CD8-positive, alpha-beta memory T cell (primary cell): Measurements from ENCODE around the gene SCGN. TPM values are rescaled to one million over a fixed set of nuclear protein-coding genes. Genes with fewer than 3 reads are reported as not detected.

Experiments
- CTCF ChIA-PET: fragments of 350-600 bp; sonication (Branson Sonifier 250); formaldehyde crosslinking; loops from one replicate; lab custom pipeline; 2021; ENCODE audit warnings: antibody characterized with exemption; lab: Charles Lee
- POLR2A ChIA-PET: fragments of 350-600 bp; sonication (Branson Sonifier 250); formaldehyde crosslinking; loops from one replicate; lab custom pipeline; 2021; ENCODE audit warnings: antibody characterized with exemption; lab: Charles Lee
- DNase-seq, 5 donors: peaks; one replicate each; pipeline versions ENCODE4 v3.0.0 to v3.0.0-alpha.2; 2020 to 2022; ENCODE audit warnings: mixed read lengths in 1 of 5
- H3K27ac ChIP-seq: one replicate; pipeline ENCODE4 v1.7.0; 2013; ENCODE audit warnings: low read depth, mild to moderate bottlenecking, low read length, moderate library complexity
- H3K27me3 ChIP-seq: 2 replicates; pipeline ENCODE4 v1.7.0; 2013; ENCODE audit warnings: low read length, mild to moderate bottlenecking; ENCODE audit not compliant: insufficient read depth, poor library complexity, severe bottlenecking
- H3K36me3 ChIP-seq: 2 replicates; pipeline ENCODE4 v1.7.0; 2013; ENCODE audit warnings: mild to moderate bottlenecking, low read length, moderate library complexity; ENCODE audit not compliant: insufficient read depth
- H3K4me1 ChIP-seq: 2 replicates; pipeline ENCODE4 v1.7.0; 2013; ENCODE audit warnings: mild to moderate bottlenecking, low read length, moderate library complexity; ENCODE audit not compliant: insufficient read depth
- H3K4me3 ChIP-seq: 2 replicates; pipeline ENCODE4 v1.7.0; 2013; ENCODE audit warnings: mild to moderate bottlenecking, low read length
- H3K9me3 ChIP-seq: 2 replicates; pipeline ENCODE4 v1.7.0; 2013; ENCODE audit warnings: mild to moderate bottlenecking, low read length
- H3K27ac Mint-ChIP-seq, 8 donors: one replicate each; pipeline ENCODE4 v1.8.0; 2020 to 2021; ENCODE audit warnings: mixed read lengths in 8 of 8, mild to moderate bottlenecking in 6 of 8, inconsistent platforms in 3 of 8, moderate library complexity in 3 of 8
- H3K27me3 Mint-ChIP-seq, 2 donors: one replicate each; pipeline ENCODE4 v1.8.0; 2020 to 2021; ENCODE audit warnings: mixed read lengths in 2 of 2, mild to moderate bottlenecking in 1 of 2, moderate library complexity in 1 of 2
- H3K36me3 Mint-ChIP-seq, 3 donors: one replicate each; pipeline ENCODE4 v1.8.0; 2020 to 2021; ENCODE audit warnings: mixed read lengths in 3 of 3, inconsistent platforms in 1 of 3, mild to moderate bottlenecking in 1 of 3
- H3K4me1 Mint-ChIP-seq, 3 donors: one replicate each; pipeline ENCODE4 v1.8.0; 2020 to 2021; ENCODE audit warnings: mixed read lengths in 3 of 3, inconsistent platforms in 1 of 3, mild to moderate bottlenecking in 1 of 3
- H3K4me3 Mint-ChIP-seq, 7 donors: one replicate each; pipeline ENCODE4 v1.8.0; 2020 to 2021; ENCODE audit warnings: mixed read lengths in 7 of 7, mild to moderate bottlenecking in 6 of 7, moderate library complexity in 4 of 7, inconsistent platforms in 2 of 7
- H3K9me3 Mint-ChIP-seq, 5 donors: one replicate each; pipeline ENCODE4 v1.8.0; 2020 to 2022; ENCODE audit warnings: mixed read lengths in 5 of 5, mild to moderate bottlenecking in 3 of 5, moderate library complexity in 2 of 5, inconsistent platforms in 1 of 5
- polyA plus RNA-seq: library from polyadenylated mRNA; unstranded; fragments of 300-500 nt; fragmentation: Illumina TruSeq; gene quantifications from one replicate; pipeline ENCODE4 v1.2.3, GENCODE V29; 2021
- total RNA-seq, 2 experiments: library from RNA; stranded (reverse); gene quantifications; one replicate each; pipeline ENCODE4 v1.2.3, GENCODE V29; 2021

The SCGN gene
- total and polyA plus RNA-seq, 3 experiments from 2014 or later, result not detected

- POLR2A ChIA-PET, result no interaction called here
- Histone ChIP-seq H3K9me3 (no peaks in the 10 kb centered on the region), H3K27ac (no peak overlapping the region), H3K4me1 (no peaks in the 10 kb centered on the region), H3K36me3 (no peaks in the 10 kb centered on the region), H3K4me3 (no peak overlapping the region), H3K27me3 (no peaks in the 10 kb centered on the region)
- Mint-ChIP-seq H3K4me1 (no peaks in the 10 kb centered on the region), H3K36me3 (no peaks in the 10 kb centered on the region), H3K27ac (no peak overlapping the region), H3K27me3 (peaks cover 8 to 53% of the 10 kb centered on the region in 2 donors), H3K9me3 (peaks cover 0 to 3% (median 0%) of the 10 kb centered on the region in 5 donors), H3K4me3 (no peak overlapping the region)
- no peak for DNase-seq
- CTCF ChIA-PET, result no interaction called here
Measured at GRCh38 chr6:25661129-25661779, 9.2 kb downstream of the SCGN start.

DNA sequence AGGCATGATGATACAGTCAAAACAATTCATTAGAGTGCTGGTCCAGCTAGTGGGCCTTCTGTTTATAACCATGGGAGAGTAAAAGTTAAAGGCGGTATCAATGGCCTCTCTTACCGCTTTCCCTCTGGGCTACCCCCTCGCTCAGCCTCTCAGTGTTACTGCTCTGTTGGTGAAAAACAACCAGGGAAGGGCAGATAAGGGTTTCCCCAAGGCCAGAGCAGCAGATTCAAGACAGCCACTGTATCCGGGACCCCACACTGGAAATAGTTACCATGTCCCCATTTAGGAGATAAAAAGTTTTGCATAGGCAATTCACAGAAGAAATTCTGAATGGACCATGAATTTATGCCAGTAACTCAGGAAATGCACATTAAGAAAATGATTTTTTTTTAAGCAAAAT lies 13.4 kb downstream of the SCGN start:
- ChIA-PET CTCF (no interaction called here), POLR2A (no interaction called here)
- no peak for DNase-seq
- Histone ChIP-seq H3K4me3 (no peak overlapping the region), H3K4me1 (no peaks in the 10 kb centered on the region), H3K9me3 (no peaks in the 10 kb centered on the region), H3K36me3 (no peaks in the 10 kb centered on the region), H3K27ac (no peak overlapping the region), H3K27me3 (no peaks in the 10 kb centered on the region)
- no peak overlapping the region for H3K4me3 Mint-ChIP-seq
- H3K36me3 Mint-ChIP-seq, result no peaks in the 10 kb centered on the region
- no peaks in the 10 kb centered on the region for H3K4me1 Mint-ChIP-seq
- peaks cover 11 to 33% of the 10 kb centered on the region in 2 donors for H3K27me3 Mint-ChIP-seq
- H3K27ac Mint-ChIP-seq, result no peak overlapping the region
- H3K9me3 Mint-ChIP-seq, result no peaks in the 10 kb centered on the region

- no peaks in the 10 kb centered on the region for H3K4me1 Mint-ChIP-seq
Measured at GRCh38 chr6:25669413-25669812, 17.4 kb downstream of the SCGN start.

GRCh38 chr6:25670208-25670607 lies 18.2 kb downstream of the SCGN start:
- H3K36me3 ChIP-seq, result no peaks in the 10 kb centered on the region
- no peaks in the 10 kb centered on the region for H3K27me3 ChIP-seq
- H3K27me3 Mint-ChIP-seq, result peaks cover 7 to 17% of the 10 kb centered on the region in 2 donors
- H3K4me1 ChIP-seq, result no peaks in the 10 kb centered on the region
- no peak overlapping the region for H3K27ac Mint-ChIP-seq
- no peaks in the 10 kb centered on the region for H3K9me3 Mint-ChIP-seq
- no peak for DNase-seq
- H3K27ac ChIP-seq, result no peak overlapping the region
- no peak overlapping the region for H3K4me3 Mint-ChIP-seq
- H3K36me3 Mint-ChIP-seq, result no peaks in the 10 kb centered on the region
- no peaks in the 10 kb centered on the region for H3K4me1 Mint-ChIP-seq
- H3K9me3 ChIP-seq, result no peaks in the 10 kb centered on the region
- ChIA-PET CTCF (interaction anchor here (1.4 kb wide), 1 partner anchor 11 kb away, joined by 4 read pairs; no protein-coding TSS in a partner anchor), POLR2A (no interaction called here)
- no peak overlapping the region for H3K4me3 ChIP-seq

More at GRCh38 chr6:25669413-25669812, 17.4 kb downstream of the SCGN start:
- H3K9me3 ChIP-seq, result no peaks in the 10 kb centered on the region
- H3K4me1 ChIP-seq, result no peaks in the 10 kb centered on the region
- H3K4me3 ChIP-seq, result no peak overlapping the region
- Mint-ChIP-seq H3K4me3 (no peak overlapping the region), H3K9me3 (no peaks in the 10 kb centered on the region), H3K27me3 (peaks cover 9 to 25% of the 10 kb centered on the region in 2 donors), H3K36me3 (no peaks in the 10 kb centered on the region), H3K27ac (no peak overlapping the region)
- ChIA-PET POLR2A (no interaction called here), CTCF (no interaction called here)
- DNase-seq, result no peak
- H3K27ac ChIP-seq, result no peak overlapping the region
- no peaks in the 10 kb centered on the region for H3K36me3 ChIP-seq
- H3K27me3 ChIP-seq, result no peaks in the 10 kb centered on the region

DNA sequence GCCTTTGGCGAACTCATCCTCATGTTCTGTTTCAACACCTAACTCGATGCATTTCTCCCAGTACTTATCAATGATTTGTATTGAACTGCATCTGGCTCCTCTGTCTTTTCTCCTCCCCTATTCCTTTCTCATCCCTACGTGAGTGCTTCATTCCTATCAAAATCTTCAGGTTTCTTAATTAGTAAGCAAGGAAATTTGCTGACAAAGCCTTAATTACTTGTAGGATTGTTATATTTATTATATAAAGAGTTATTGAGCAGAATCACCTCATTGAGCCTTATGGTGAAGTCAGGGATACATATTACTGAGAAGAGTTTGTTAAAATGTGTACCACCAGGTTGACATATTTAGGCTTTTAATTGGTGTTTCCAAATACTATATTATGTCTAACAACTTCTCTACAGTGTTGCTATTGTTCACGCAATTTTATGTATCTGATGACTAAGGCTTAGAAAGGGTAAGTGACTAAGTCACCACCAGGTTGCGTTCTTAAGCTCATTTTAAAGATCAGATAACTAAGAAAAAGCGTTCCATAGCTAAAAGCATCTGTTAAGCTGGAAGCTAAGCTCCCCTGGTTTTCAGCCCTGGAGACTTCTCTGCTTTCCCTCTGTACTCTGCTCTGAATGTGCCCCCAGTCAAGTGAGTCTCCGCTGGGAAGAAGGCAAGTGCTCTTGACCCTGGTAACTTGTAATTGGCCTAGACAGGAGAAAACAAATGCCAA lies 18.9 kb downstream of the SCGN start:
- H3K36me3 ChIP-seq, result no peaks in the 10 kb centered on the region
- peaks cover 7 to 16% of the 10 kb centered on the region in 2 donors for H3K27me3 Mint-ChIP-seq
- H3K9me3 Mint-ChIP-seq, result no peaks in the 10 kb centered on the region
- H3K9me3 ChIP-seq, result no peaks in the 10 kb centered on the region
- H3K27ac Mint-ChIP-seq, result no peak overlapping the region
- H3K27ac ChIP-seq, result no peak overlapping the region
- CTCF ChIA-PET, result interaction anchor here (1.4 kb wide), 1 partner anchor 12 kb away, joined by 4 read pairs; no protein-coding TSS in a partner anchor
- no peak for DNase-seq
- H3K4me3 Mint-ChIP-seq, result no peak overlapping the region
- POLR2A ChIA-PET, result no interaction called here
- no peaks in the 10 kb centered on the region for H3K27me3 ChIP-seq
- no peaks in the 10 kb centered on the region for H3K36me3 Mint-ChIP-seq
- no peak overlapping the region for H3K4me3 ChIP-seq
- no peaks in the 10 kb centered on the region for H3K4me1 ChIP-seq
- no peaks in the 10 kb centered on the region for H3K4me1 Mint-ChIP-seq

DNA sequence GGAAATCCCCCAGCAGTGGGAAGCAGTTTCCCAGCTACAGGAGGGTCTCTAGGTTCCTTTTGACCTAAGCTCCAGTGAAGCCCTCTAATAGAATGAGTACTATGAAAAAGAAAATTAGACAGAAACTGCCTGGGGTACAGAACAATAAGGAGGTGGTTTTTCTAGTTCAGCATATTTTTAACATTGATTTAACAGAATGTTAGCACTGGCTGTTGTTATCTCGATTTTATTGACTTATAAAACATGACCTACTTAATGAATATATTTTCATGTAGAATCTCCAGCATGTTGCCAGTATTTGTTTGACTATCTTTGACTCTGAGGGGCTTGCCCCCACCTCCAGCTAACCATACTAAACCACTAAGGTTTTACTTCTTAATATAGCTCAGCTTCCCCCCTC lies 19.6 kb downstream of the SCGN start:
- no peaks in the 10 kb centered on the region for H3K27me3 ChIP-seq
- no peaks in the 10 kb centered on the region for H3K9me3 Mint-ChIP-seq
- no peak overlapping the region for H3K27ac ChIP-seq
- H3K4me3 ChIP-seq, result no peak overlapping the region
- H3K9me3 ChIP-seq, result no peaks in the 10 kb centered on the region
- peaks cover 7 to 16% of the 10 kb centered on the region in 2 donors for H3K27me3 Mint-ChIP-seq
- no peaks in the 10 kb centered on the region for H3K36me3 ChIP-seq
- H3K4me1 Mint-ChIP-seq, result no peaks in the 10 kb centered on the region
- CTCF ChIA-PET, result no interaction called here
- H3K27ac Mint-ChIP-seq, result no peak overlapping the region
- no peaks in the 10 kb centered on the region for H3K4me1 ChIP-seq
- H3K36me3 Mint-ChIP-seq, result no peaks in the 10 kb centered on the region
- POLR2A ChIA-PET, result no interaction called here
- no peak overlapping the region for H3K4me3 Mint-ChIP-seq
- DNase-seq, result no peak

GRCh38 chr6:25675167-25675566 lies 23.2 kb downstream of the SCGN start:
- Histone ChIP-seq H3K27me3 (no peaks in the 10 kb centered on the region), H3K4me1 (no peaks in the 10 kb centered on the region), H3K36me3 (no peaks in the 10 kb centered on the region), H3K4me3 (no peak overlapping the region), H3K9me3 (no peaks in the 10 kb centered on the region), H3K27ac (no peak overlapping the region)
- ChIA-PET CTCF (no interaction called here), POLR2A (no interaction called here)
- Mint-ChIP-seq H3K27ac (no peak overlapping the region), H3K4me1 (no peaks in the 10 kb centered on the region), H3K9me3 (no peaks in the 10 kb centered on the region), H3K27me3 (peaks cover 6 to 25% of the 10 kb centered on the region in 2 donors), H3K4me3 (no peak overlapping the region), H3K36me3 (no peaks in the 10 kb centered on the region)
- DNase-seq, result no peak

- H3K27me3 ChIP-seq, result no peaks in the 10 kb centered on the region
- POLR2A ChIA-PET, result no interaction called here
- H3K36me3 ChIP-seq, result no peaks in the 10 kb centered on the region
- CTCF ChIA-PET, result no interaction called here
- no peaks in the 10 kb centered on the region for H3K9me3 ChIP-seq
- no peaks in the 10 kb centered on the region for H3K4me1 Mint-ChIP-seq
- no peak overlapping the region for H3K27ac Mint-ChIP-seq
- no peaks in the 10 kb centered on the region for H3K9me3 Mint-ChIP-seq
- DNase-seq, result no peak
- peaks cover 6 to 33% of the 10 kb centered on the region in 2 donors for H3K27me3 Mint-ChIP-seq
- no peaks in the 10 kb centered on the region for H3K36me3 Mint-ChIP-seq
- H3K4me1 ChIP-seq, result no peaks in the 10 kb centered on the region
- H3K27ac ChIP-seq, result no peak overlapping the region
- no peak overlapping the region for H3K4me3 ChIP-seq
- no peak overlapping the region for H3K4me3 Mint-ChIP-seq
Measured at GRCh38 chr6:25676775-25677174, 24.8 kb downstream of the SCGN start.
